Stimulated activated CD4-positive, alpha-beta T cell treated with anti-CD3 and anti-CD28 coated beads, Interleukin-12 subunit alpha, Interleukin-12 subunit beta, amount 100 ng/mL, for 48 hours (primary cell): ENCODE results near the gene OSM.

ENCODE experiments used
- DNase-seq, 3 donors: peaks; one replicate each; pipeline ENCODE4 v3.0.0-alpha.2; 2020; ENCODE audit warnings: low read depth in 2 of 3, low spot score in 1 of 3

The OSM gene

GRCh38 chr22:30297991-30298701 lies 31.5 kb upstream of the OSM start:
- no peak for DNase-seq

GRCh38 chr22:30297276-30297990 lies 30.8 kb upstream of the OSM start:
- no peak for DNase-seq

GRCh38 chr22:30296833-30297232 lies 30.2 kb upstream of the OSM start:
- DNase-seq = no peak

- DNase-seq = no peak
These were observed 29.7 kb upstream of the OSM start for GRCh38 chr22:30296324-30296723.

- no peak for DNase-seq
These were observed 28.9 kb upstream of the OSM start for GRCh38 chr22:30295576-30295975.

- DNase-seq = no peak
These were observed 28.2 kb upstream of the OSM start for GRCh38 chr22:30294830-30295229.

GRCh38 chr22:30294066-30294465 lies 27.4 kb upstream of the OSM start:
- no peak for DNase-seq

GRCh38 chr22:30293026-30293425 lies 26.4 kb upstream of the OSM start:
- no peak for DNase-seq

GRCh38 chr22:30292069-30292970 lies 25.7 kb upstream of the OSM start:
- no peak for DNase-seq

GRCh38 chr22:30291058-30291892 lies 24.6 kb upstream of the OSM start:
- DNase-seq = no peak

GRCh38 chr22:30290342-30291057 lies 23.8 kb upstream of the OSM start:
- no peak for DNase-seq

- DNase-seq = no peak
These were observed 23.3 kb upstream of the OSM start for GRCh38 chr22:30289980-30290313.

GRCh38 chr22:30289141-30289979 lies 22.7 kb upstream of the OSM start, which contains the start of gene CASTOR1:
CASTOR1 (minus strand) TSS chr22:30289505; CDS start chr22:30289497, 8 bp downstream.
- DNase-seq = peak; percentile 82 to 93 (median 89)

- no peak for DNase-seq
These were observed 21.9 kb upstream of the OSM start for GRCh38 chr22:30288419-30289140.

GRCh38 chr22:30287648-30288418 lies 21.2 kb upstream of the OSM start:
- DNase-seq = peak; percentile 81 to 94 (median 83)

- DNase-seq = peak; percentile 82 to 92 (median 84)
These were observed 20.4 kb upstream of the OSM start for GRCh38 chr22:30286813-30287647.

- DNase-seq = no peak
These were observed 19.7 kb upstream of the OSM start for GRCh38 chr22:30286331-30286730.
